H1 (cell line): ENCODE data around the gene PRSS12. TPM values are rescaled to one million over a fixed set of nuclear protein-coding genes. Genes with fewer than 3 reads are reported as not detected.

Experiments
- KDM5A ChIP-seq: fragments of 200-600 bp; IDR thresholded peaks from 2 replicates; pipeline ENCODE4 v1.7.1; 2012; ENCODE audit warnings: mild to moderate bottlenecking, low read length, inconsistent platforms, mixed read lengths
- RXRA ChIP-seq: IDR thresholded peaks from 2 replicates; pipeline ENCODE4 v1.6.1; 2011; ENCODE audit warnings: low read depth, mild to moderate bottlenecking, low read length, moderate library complexity; ENCODE audit not compliant: insufficient read depth
- SUZ12 ChIP-seq: fragments of 200-600 bp; sonication (generic); IDR thresholded peaks from 2 replicates; pipeline ENCODE4 v1.6.1; 2012; ENCODE audit warnings: mild to moderate bottlenecking, inconsistent platforms, low read length, moderate library complexity, mixed read lengths
- polyA plus RNA-seq, 7 experiments: library from polyadenylated mRNA; depleted of rRNA in 3 of 7; stranded (reverse) in 5 of 7; unstranded in 2 of 7; fragments of >200 nt in 5 of 7; fragments of 200-250 nt in 2 of 7; gene quantifications; 1 replicate in 5 of 7; 2 replicates in 1 of 7; 4 replicates in 1 of 7; pipeline versions ENCODE4 v1.2.1 to v1.2.3, GENCODE V29; 2011 to 2013; ENCODE audit warnings: missing spikeins in 2 of 7, mixed read lengths in 2 of 7
- total RNA-seq: library from RNA; stranded (reverse); fragmentation: NEBNext Ultra II Directional; extraction: Animal tissue kit (Norgen Biotek cat#: 25700); gene quantifications from 2 replicates; pipeline ENCODE4 v1.2.1, GENCODE V29; 2021

Gene PRSS12
- total and polyA plus RNA-seq, 2 of the 8 experiments (the other 6 are each of a cell fraction or from before 2014, with no cell fraction given) = 2.6 to 9.3 TPM

- TF ChIP-seq KDM5A = no peak
- TF ChIP-seq RXRA = no peak
- no peak for TF ChIP-seq SUZ12
Observed at GRCh38 chr4:118276580-118276979, 76.2 kb downstream of the PRSS12 start (continued).
